T-helper 2 cell (primary cell): ENCODE data around the gene WDR81.
"Not testable (repeated sequence)": the region's sequence is repeated elsewhere in the genome, so short reads cannot be mapped to it uniquely, and the experiment has no call there.

ENCODE experiments used
- DNase-seq, 5 experiments: peaks; one replicate each; pipeline versions ENCODE4 v3.0.0 to v3.0.0-alpha.2; 2012 to 2022

Gene WDR81

DNA sequence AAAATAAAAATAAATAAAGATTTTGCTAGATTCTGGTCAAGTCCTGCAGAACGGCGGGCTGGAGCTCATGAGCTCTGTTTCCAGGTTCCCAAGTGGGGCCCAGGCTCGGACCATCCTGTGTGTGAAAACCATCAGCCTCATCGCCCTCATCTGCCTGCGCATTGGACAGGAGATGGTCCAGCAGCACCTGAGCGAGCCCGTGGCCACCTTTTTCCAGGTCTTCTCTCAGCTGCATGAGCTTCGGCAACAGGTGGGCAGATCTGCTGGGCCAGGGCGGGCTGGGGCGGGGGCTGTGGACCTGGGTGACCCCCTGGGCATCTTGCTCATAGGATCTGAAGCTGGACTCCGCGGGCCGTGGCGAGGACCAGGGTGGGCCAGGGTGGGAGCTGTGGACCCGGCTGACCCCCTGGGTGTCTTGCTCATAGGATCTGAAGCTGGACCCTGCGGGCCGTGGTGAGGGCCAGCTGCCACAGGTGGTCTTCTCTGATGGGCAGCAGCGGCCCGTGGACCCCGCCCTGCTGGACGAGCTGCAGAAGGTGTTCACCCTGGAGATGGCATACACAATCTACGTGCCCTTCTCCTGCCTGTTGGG lies 7.8 kb downstream of the WDR81 start:
- DNase-seq: no peak

DNA sequence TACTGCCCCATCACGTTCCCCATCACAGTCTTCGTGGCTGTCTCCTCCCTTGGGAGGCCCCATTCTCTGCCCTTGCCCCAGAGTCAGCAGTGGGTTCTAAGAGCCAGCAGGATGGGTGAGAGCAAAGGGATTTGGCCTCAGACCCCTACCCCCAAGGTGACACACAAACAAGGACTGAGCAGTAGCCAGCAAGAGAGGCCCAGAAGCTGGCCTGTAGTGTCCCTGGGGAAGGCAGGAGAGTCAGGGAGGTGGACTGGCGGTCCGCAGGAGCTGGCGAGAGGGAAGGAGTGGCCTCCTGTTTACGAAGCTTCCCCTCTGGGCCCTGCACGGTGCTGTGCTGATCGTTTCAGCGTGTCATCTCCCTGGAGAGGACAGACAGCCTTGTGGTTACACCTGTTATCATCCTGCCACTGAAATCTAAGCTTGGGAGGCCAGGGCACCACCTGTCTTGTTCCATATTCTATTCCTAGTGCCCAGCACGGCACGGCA lies 8.4 kb downstream of the WDR81 start:
- DNase-seq: no peak

DNA sequence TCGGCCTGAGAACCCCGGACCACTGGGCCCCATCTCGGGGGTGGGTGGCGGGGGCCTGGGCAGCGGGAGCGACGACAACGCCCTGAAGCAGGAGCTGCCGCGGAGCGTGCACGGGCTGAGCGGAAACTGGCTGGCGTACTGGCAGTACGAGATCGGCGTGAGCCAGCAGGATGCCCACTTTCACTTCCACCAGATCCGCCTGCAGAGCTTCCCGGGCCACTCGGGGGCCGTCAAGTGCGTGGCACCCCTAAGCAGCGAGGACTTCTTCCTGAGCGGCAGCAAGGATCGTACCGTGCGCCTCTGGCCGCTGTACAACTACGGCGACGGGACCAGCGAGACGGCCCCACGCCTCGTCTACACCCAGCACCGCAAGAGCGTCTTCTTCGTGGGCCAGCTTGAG lies 9.3 kb downstream of the WDR81 start:
- no peak for DNase-seq

- DNase-seq: no peak
Measured at GRCh38 chr17:1735418-1735817, 10.9 kb downstream of the WDR81 start.

DNA sequence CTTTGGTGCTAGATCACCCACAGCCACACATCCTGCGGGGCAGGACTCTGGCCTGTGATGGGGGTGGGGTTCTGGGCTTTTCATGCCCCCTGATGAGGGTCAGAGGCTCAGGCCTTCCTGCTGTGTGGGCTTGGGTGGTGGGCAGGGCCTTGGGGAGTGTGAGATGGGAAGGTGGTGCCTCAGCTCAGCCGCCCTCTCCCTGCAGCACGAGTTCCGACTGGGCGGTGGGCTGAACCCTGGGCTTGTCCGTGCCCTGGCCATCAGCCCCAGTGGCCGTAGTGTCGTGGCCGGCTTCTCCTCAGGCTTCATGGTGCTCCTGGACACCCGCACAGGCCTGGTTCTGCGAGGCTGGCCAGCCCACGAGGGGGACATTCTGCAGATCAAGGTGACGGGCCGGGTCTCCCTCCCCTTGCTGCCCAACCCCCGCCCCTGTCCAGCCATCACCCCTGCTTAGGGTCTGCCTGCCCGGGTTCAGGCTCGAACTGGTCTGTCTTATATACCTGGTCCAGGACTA lies 11.4 kb downstream of the WDR81 start:
- no peak for DNase-seq

DNA sequence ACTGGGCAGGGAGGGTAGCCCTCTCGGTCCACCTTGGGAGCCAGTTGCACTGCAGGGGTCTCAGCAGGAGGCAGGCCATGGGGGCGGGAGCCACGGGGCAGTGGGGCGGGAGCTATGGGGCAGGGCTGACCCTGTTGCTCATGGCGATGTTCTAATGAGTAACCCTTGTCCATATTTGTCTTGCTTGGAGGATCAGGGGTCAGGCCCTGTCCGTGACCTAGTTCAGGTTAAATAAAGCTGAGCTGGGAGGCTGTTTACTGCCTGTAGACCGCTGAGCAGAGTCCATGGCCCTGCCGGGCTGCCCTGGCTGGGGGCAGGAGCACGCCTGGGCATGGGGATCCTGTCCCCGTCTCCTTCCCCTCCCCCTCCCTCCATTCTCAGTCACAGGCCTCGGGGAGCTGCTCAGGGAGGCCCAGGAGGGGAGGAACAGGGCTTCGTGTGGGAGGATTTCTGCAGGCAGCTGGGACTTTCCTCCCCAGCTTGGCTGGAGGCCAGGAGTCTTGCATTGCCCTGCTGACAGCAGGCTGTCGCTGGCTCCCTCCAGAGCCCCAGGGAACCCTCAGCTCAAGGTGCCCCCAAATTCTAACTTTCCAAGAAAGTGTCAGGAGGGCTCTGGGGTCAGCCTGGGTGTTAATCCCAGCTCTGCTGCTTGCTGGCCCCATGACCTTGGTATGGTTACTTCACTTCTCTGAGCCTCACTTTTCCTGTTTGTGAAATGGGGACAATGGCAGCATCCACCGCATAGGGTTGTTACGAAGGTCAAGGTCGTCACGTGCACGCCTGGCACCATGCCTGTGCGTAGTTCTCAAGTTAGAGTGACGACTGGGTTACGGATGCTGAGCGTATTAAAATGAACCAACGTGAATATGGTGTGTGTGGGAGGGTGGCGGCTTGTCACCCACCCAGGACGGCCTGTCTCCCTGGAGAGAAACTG lies 12.1 kb downstream of the WDR81 start:
- peak in 1 of 5 experiments; percentile 39 for DNase-seq

DNA sequence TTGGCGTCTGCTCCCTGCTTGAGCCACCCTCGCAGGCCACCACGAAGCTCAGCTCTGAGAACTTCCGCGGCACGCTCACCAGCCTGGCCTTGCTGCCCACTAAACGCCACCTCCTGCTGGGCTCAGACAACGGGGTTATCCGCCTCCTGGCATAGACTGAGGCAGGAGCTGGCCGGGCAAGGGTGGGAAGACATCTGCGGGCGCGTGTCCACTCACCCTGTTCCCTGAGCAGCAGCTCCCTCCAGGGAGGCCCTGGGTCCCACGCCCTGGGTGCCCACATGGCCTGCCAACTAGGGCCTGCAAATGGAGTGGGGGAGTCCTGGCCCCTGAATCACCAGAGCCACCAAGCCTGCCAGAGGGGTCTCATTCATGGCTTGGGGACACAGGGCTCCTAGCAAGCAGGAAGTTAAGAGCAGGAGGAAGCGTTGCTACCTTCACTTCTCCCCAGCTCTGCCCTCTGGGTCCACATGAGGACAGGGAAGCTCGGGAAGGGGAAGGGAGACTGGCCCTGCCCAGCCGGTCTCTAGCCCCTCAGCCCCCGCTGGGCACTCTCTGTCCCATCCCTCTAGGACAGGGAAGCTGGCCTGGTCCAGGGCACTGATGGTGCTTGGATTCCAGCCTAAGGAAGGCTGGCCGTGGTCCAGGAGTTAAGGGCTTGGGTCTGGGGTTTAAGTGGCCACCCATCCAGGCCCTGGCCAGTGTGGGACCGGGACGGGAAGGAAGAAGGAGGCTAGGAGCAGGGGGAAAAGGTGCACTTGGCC lies 13.2 kb downstream of the WDR81 start:
- DNase-seq: no peak

DNA sequence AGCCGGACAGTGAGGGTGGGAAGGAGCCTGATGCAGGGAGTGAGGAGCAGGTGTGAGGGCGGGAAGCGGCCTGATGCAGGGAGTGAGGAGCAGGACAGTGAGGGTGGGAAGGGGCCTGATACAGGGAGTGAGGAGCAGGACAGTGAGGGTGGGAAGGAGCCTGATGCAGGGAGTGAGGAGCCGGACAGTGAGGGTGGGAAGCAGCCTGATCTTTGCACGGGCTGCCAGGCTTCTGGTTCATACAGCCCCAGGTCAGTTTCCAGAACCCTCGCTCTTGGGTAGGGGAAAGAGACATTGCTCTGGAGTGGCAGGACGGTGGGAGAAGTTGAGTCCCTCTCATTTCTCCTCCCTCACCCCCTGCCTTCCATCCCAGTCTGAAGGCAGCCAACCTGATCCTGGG lies 17.4 kb downstream of the WDR81 start:
- not testable (repeated sequence) for DNase-seq

GRCh38 chr17:1742371-1743087 lies 18.0 kb downstream of the WDR81 start, which contains the start of gene SERPINF2:
Gene SERPINF2, plus strand, starts transcription at chr17:1742871. Its CDS starts 2,125 bp downstream, at chr17:1744996.
- DNase-seq: no peak

DNA sequence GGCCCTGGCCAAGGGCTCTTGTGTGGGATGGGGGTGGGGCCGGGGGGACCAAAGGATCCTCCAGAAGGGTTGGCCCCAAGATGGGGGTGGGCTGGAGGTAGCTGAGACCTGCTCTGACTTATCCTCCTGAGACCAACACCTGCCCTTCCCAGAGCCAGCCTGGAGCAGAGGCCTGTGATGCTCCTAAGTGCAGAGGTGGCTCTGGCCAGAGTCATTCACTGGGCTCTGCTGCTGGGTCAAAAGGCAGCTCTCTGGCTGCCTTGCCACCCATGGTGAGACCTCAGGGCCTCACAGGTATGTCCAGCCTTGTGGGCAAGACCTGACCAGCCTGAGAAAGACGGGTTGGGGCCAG lies 18.6 kb downstream of the WDR81 start:
- DNase-seq: no peak

- no peak for DNase-seq
Measured at GRCh38 chr17:1744551-1745512, 20.3 kb downstream of the WDR81 start.

- no peak for DNase-seq
Measured at GRCh38 chr17:1745513-1746020, 21.1 kb downstream of the WDR81 start.

GRCh38 chr17:1746975-1747543 lies 22.6 kb downstream of the WDR81 start:
- no peak for DNase-seq

GRCh38 chr17:1750628-1751027 lies 26.1 kb downstream of the WDR81 start:
- DNase-seq: no peak

- DNase-seq: no peak
Measured at GRCh38 chr17:1752425-1753262, 28.1 kb downstream of the WDR81 start.

DNA sequence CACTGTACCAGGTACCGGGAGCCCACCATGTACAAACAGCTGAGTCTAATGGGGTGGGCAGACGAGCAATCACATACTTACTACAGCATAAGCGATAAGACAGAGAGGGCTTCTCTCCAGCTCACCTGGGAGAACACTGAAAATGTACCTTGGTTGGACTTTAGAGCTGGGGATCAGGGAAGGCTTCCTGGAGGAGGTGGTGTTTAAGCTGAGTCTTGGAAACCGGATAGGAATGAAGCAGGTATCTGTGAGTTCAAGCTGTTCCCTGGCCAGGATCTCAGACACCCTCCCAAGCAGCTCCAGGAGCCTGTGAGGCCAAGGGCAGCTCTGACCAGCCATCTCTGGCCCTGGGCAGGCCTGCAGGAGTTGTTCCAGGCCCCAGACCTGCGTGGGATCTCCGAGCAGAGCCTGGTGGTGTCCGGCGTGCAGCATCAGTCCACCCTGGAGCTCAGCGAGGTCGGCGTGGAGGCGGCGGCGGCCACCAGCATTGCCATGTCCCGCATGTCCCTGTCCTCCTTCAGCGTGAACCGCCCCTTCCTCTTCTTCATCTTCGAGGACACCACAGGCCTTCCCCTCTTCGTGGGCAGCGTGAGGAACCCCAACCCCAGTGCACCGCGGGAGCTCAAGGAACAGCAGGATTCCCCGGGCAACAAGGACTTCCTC lies 29.4 kb downstream of the WDR81 start:
- no peak for DNase-seq

- DNase-seq: no peak
Measured at GRCh38 chr17:1754430-1755112, 30.1 kb downstream of the WDR81 start.

DNA sequence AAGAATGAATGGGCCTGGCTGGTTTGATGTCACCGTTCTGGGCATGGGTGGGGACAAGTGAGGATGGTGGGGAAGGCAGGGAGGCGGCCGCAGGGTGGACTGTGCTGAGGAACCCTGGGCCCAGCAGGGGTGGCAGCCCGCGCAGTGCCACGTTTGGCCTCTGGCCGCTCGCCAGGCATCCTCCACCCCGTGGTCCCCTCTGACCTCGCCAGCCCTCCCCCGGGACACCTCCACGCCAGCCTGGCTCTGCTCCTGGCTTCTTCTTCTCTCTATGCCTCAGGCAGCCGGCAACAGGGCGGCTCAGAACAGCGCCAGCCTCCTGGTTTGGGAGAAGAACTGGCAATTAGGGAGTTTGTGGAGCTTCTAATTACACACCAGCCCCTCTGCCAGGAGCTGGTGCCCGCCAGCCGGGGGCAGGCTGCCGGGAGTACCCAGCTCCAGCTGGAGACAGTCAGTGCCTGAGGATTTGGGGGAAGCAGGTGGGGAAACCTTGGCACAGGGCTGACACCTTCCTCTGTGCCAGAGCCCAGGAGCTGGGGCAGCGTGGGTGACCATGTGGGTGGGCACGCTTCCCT lies 30.8 kb downstream of the WDR81 start:
- no peak for DNase-seq
